Measurements from ENCODE around the gene TMEM231.

Gene TMEM231

GRCh38 chr16:75566040-75566757 is 10.1 kb upstream of the TMEM231 start, which contains the start of gene GABARAPL2:
Gene GABARAPL2, plus strand, starts transcription at chr16:75566379. Its CDS starts 108 bp downstream, at chr16:75566487.
- TF ChIP-seq CTCF (IDR thresholded peaks at IDR 0.05; ENCODE audit: extremely low read depth, missing control alignments): no peak
- DNase-seq (ENCODE audit: low spot score): peak; percentile 94

DNA sequence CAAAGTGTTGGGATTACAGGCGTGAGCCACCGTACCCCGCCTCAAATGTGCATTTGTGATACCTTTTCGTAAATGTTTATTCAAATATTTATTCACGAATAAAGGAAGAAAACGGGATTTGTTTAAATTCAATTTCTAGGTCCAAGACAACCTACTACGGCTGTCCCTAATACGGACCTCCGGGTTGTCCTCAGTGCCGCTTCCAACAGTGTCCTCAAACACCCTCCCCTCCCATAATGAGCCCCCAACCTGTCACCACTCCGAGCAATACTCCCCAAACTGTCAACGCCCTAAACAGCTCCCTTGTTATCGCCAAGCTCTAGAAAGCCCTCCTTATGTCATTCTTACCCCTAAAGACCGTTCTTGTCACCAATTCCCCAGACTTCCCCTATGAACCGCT is 9.6 kb upstream of the TMEM231 start:
- TF ChIP-seq CTCF (IDR thresholded peaks at IDR 0.05; ENCODE audit: extremely low read depth, missing control alignments): no peak

DNA sequence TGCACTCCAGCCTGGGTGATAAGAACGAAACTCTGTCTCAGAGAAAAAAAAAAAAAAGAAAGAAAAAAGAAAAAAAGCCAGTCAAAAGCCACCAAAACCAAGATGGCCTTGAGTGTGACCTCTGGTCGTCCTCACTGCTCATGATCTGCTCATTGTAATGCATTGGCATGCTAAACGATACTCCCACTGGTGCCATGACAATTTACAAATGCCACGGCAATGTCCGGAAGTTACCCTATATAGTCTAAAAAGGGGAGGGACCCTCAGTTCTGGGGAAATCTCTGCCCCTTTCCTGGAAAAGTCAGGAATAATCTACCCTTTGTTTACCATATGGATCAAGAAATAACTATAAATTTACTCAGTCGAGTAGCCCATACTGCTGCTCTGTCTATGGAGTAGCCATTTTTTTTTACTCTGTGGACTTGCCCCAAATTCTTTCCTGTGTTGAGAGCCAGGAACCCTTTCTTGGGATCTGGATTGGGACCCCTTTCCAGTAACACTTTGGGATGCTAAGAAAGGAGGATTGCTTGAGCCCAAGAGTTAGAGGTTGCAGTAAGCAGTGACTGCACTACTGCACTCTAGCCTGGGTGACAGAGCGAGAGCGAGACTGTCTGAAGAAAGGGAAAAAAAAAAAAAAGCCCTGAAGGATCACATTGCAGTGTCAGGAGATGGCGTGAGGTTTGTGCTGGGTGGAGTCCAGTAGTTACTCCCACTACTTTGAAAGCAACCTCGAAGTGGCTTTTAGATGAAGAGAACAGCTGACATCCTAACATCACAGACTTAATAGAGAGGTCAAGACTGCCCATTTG is 3.7 kb upstream of the TMEM231 start:
- TF ChIP-seq CTCF (IDR thresholded peaks at IDR 0.05; ENCODE audit: extremely low read depth, missing control alignments): no peak
- no peak for DNase-seq (ENCODE audit: low spot score)

More for the DNA sequence above, 9.6 kb upstream of the TMEM231 start:
- DNase-seq (ENCODE audit: low spot score): no peak

DNA sequence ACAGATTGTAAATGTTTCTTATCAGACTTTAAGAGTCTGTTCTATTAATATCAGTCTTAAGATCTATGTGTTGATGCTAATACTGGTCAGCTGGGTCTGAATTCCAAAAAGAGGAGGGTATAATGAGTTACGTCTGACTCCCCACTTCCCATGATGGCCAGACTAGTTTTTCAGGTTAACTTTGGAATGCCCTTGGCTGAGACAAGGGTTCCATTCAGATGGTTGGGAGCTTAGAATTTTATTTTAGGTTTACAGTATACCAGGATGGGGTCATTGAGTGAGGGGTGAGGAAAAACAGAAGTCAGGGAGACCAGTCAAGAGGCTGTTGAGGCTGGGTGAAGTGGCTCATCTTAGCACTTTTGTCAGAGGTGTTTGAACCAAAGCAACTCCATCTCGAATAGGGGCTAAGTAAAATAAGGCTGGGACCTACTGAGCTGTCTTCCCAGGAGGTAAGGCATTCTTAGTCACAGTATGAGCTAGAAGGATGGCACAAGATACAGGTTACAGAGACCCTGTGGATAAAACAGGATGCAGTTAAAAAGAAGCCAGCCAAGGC is 2.9 kb upstream of the TMEM231 start:
- TF ChIP-seq CTCF (IDR thresholded peaks at IDR 0.05; ENCODE audit: extremely low read depth, missing control alignments): no peak
- no peak for DNase-seq (ENCODE audit: low spot score)

GRCh38 chr16:75556431-75556950 is 439 bp upstream of the TMEM231 start:
- TF ChIP-seq CTCF (IDR thresholded peaks at IDR 0.05; ENCODE audit: extremely low read depth, missing control alignments): no peak
- DNase-seq (ENCODE audit: low spot score): no peak

- peak; percentile 77 for DNase-seq (ENCODE audit: low spot score)
- TF ChIP-seq CTCF (IDR thresholded peaks at IDR 0.05; ENCODE audit: extremely low read depth, missing control alignments): no peak
Observed at GRCh38 chr16:75555213-75555706, 792 bp downstream of the TMEM231 start.

Measured in GM20000 (cell line).